Muscle of arm (tissue), 12 donors: ENCODE data around the gene CDT1. TPM values are rescaled to one million over a fixed set of nuclear protein-coding genes. Genes with fewer than 3 reads are reported as not detected.
A peak's percentile ranks its signal among the peaks of the same experiment; 100 is the strongest.

Source experiments
- DNase-seq: peaks from one replicate; pipeline ENCODE4 v3.0.0-alpha.2; 2013
- polyA plus RNA-seq, 12 donors: library from polyadenylated mRNA; unstranded; fragments of 120-200 nt; gene quantifications; one replicate each; pipeline ENCODE4 v1.2.1, GENCODE V29; 2013; ENCODE audit not compliant: insufficient read length in 12 of 12

Gene CDT1
- polyA plus RNA-seq, 12 donors = 4.5 to 26.0 (median 6.3) TPM; not detected in 1

GRCh38 chr16:88804552-88805339, 1.2 kb downstream of the CDT1 start:
- no peak for DNase-seq

DNA sequence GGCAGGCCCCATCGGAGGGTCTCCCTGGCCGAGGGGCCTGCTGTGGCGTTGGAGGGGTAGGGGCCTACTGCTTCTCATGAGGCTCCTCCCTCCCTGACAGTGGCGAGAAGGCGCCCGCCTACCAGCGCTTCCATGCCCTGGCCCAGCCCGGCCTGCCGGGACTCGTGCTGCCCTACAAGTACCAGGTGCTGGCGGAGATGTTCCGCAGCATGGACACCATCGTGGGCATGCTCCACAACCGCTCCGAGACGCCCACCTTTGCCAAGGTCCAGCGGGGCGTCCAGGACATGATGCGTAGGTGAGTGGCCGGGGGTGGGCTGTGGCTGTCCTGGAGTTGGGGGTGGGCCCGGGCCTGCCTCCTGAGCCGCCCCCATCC, 1.7 kb downstream of the CDT1 start:
- DNase-seq = no peak

DNA sequence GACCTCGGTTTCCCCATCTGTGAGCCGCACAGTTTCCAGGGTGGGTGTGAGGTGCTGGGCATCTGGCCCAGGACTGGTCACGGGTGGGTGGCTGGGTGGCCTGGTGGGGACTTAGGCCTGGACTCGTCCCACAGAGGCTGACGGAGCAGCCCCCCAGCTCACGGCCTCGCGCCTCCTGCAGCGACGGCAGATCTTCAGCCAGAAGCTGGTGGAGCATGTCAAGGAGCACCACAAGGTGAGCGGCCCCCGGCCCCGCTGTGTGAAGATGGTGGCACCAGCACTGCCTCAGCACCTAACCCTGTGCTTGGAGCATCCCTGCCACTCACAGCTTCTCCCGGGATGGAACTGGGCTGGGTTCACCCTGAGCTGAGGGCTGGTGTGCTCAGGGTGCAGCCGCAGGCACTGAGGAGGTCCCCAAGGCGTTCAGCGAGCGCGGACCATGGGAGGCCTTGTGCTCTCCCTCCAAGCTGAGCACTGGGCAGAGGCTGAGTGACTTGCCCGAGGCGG, 2.4 kb downstream of the CDT1 start:
- no peak for DNase-seq

DNA sequence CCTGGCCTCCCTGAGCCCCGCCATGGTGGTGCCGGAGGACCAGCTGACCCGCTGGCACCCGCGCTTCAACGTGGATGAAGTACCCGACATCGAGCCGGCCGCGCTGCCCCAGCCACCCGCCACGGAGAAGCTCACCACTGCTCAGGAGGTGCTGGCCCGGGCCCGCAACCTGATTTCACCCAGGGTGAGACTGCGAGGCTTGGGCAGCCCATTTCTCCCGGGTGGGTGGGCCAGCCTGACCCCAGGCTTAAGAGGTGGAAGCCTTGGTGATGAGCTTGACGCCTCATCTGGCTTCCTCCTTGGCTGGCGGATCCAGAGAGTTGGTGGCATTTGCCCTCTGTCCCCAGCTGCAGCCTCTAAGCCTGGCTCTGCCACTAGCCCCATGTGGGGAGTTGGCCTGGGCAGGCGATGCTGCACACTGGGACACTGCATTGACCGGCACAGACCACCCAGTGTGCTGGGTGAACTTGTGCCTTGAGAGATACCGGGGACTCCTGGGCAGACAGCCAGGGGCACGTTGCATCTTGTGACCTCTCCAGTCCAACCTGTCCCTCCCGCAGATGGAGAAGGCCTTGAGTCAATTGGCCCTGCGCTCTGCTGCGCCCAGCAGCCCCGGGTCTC, 3.0 kb downstream of the CDT1 start:
- DNase-seq = no peak

GRCh38 chr16:88807142-88807625, 3.6 kb downstream of the CDT1 start:
- no peak for DNase-seq

GRCh38 chr16:88807626-88808453, 4.3 kb downstream of the CDT1 start:
- DNase-seq = no peak

DNA sequence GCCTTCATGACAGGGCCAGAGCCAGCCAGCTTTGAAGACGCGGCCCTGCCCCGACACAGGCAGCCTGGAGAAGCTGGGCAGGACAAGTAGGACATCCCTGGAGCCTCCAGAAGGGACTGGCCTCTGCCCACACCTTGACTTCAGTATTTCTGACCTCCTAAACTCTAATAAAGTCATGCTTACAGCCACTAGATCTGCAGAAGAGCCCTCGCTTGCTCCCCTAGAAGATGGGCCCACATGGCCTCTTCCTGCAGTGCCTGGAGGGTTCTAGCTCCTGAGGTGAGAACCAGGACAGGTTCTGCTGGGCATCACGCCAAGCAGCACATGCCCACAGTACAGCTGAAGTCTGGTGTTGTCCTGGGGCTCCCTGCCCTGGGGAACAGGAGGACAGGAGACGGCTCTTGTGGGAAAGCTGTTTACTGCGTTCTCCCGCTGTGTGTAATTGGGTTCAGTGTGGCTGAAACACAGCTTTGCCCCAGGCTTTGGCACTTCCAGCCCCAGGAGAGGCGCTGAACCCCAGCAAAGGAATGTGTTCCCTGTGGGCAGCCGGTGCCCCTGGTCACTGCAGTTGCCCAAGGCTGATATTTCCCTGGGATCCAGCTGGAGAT, 5.6 kb downstream of the CDT1 start:
- DNase-seq = no peak

- DNase-seq = no peak
These were observed 6.1 kb downstream of the CDT1 start for GRCh38 chr16:88809676-88810165.

DNA sequence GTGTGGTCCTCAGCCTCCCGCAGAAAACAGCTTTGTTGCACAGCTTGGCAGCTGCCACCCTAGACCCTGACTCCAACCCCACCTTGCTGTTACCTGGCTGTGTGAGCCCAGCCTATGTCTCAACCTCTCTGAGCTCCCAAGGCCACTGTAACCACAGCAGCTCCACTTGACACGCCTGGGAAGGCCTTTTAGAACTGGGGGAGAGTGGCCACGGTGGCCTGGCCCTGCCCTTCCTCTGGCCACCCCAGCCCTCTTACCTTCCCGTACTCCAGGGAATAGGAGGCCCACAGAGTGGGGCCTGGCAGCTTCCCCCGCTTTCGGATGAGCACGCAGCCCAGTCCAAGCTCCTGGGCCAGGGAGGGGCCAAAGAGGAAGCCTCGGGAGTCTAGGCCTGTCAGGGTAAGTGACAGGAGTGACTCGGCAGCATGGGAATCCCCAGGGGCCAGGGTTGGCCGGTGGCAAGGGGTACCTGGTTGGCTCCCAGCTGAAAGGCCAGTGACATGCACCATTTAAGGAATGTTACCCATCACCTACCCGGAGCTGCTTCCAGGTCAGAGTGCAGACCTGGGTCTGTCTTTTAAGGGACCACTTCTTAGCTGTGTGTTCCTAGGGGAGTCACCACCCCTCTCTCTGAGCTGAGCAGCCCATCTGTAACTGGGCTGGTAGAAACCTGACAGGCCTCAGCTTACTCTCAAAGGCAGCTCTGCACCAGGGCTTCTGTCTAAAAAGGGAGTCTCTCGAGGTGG, 6.8 kb downstream of the CDT1 start:
- no peak for DNase-seq

- peak; percentile 90 for DNase-seq
These were observed 7.6 kb downstream of the CDT1 start for GRCh38 chr16:88810912-88811768.

GRCh38 chr16:88811769-88812512, 8.4 kb downstream of the CDT1 start, which contains the start of gene APRT:
Gene APRT, minus strand, starts transcription at chr16:88811928. Its CDS starts 29 bp downstream, at chr16:88811899.
- DNase-seq = peak; percentile 95

GRCh38 chr16:88812513-88813268, 9.1 kb downstream of the CDT1 start:
- DNase-seq = no peak

DNA sequence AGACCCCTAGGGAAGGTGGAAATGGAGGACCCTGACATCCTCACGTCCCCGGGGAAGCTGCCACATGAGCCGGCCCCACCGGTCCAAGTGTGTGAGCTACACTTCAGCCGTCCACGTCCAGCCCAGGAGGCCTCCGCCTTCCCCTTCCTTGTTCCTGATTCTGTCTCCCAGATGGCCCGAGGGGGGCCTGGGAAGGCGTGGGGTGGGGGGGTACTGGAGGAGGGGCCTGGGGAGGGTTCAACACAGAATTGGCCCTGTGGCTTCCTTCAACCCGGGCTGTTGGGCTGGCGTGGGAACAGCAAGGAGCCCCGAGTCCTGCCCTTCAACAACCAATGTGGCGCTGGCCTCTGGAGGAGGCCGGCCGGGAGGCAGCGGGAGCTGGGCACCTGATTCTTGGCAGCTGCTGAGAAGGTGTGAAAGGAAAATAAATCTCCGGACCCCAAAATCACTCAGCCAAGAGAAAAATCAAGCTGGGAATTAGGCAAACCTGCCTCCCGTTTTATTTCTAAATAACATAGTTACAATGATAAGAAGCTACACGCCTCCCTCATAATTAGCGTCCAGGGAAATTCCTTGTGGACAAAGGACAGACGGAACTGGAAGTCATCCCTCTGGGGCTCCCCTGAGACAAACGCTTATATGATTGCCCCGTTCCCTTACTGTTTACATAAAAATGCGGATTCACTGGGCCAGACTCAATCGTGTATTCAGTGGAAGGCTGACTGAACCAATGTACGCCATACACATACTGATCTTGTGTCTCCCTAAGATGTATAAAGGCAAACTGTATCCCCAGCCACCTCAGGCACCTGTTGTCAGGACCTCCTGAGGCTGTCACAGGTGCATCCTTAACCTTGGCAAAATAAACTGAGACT, 9.9 kb downstream of the CDT1 start:
- no peak for DNase-seq

DNA sequence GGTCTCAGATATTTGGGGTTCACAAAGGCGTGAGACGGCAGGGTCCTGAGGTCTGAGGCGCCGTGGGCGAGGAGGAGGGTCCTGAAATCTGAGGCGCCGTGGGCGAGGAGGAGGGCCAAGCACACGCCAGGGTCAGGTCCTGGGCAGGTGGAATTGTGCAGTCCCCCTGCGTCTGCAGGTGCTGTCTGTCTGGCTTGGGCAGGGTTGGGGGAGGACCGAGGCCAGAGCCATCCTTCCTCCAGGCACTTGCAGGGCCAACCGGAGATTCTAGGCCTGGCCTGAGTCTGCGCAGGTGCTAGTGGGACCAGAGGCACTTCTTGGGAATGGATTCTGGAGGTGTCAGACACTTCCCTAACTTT, 10.5 kb downstream of the CDT1 start:
- no peak for DNase-seq

DNA sequence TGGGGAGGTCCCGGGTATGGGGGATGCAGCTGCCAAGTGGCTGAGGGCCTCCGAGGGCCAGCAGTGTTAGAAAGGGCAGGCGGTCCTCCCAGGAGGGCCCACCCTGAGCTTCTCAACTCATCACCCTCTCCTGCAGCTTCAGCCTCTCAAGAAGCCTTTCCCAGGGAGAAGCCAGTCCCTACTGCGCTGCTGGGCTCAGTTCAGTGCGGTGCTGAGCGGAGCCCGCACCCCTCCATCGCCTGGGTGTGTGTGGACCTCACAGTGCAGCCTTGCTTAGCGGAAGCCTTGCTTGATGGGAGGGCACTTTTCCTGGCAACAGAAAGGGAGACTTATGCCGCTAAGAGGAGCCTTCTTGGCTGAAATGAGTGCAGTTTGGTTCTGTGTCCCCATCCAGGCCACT, 11.6 kb downstream of the CDT1 start:
- no peak for DNase-seq

- DNase-seq = no peak
These were observed 12.5 kb downstream of the CDT1 start for GRCh38 chr16:88815901-88816589.
